GM19395 (cell line): ENCODE results near the gene SLC9C1.

ENCODE experiments used
- ATAC-seq: cut with Tn5 transposase; IDR thresholded peaks from one replicate; pipeline ENCODE4 v1.9.1; 2021; ENCODE audit warnings: mild to moderate bottlenecking, moderate library complexity; ENCODE audit not compliant: unreplicated experiment

Gene SLC9C1

DNA sequence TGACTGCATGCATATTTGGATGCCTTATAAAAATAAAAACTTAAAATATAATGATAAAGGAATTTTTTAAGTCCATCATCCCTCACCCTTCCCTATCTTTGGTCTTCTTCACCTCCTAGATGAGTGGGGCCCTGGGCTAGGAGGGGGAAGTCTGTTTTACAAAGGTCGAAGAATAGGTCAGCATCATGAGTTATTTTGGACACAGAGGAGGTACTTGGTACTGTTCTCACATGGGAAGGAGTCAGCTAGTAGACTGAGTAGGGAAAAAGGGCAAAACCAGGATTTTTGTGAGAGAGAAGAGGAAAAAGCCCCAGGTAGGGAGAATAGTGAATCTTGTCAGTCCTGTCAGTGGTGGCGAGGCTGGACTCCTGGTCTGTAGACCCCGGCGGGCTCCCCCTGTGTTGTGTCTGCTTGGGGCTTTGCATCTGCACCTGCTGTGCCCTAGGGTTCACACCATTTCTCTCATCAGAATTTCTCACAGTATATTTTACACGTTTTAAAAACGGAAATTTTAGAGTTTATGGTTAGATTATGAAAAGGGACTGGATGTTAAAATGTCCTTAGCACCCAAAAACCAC lies 178.1 kb downstream of the SLC9C1 start:
- no peak for ATAC-seq

DNA sequence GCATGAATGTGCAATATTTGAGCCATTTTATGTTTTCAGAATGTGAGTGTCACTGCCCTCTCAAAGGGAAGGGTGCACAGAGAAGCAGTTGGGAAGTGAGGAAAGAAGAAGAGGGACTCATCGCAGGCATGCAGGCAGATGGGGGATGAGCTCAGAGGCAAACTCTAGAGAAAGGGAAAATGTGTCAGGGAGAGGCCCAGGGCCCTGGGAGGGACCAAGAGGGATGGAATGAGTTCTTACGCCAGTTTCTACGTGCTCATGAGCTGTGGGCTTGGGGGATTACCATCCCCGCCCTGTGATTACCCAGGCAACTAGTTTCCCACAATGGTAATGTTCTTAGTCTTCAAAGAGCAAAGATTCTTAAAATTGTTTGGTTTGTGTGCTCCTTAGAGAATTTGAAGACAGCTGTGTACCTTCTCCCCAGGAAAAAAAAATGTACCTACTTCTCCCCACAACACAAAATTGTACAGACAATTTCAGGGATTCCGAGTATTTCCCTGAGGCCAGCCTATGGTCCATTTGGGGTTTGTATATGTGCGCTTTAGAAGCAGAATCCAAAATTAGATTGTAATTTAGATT lies 178.8 kb downstream of the SLC9C1 start:
- peak; percentile 35 for ATAC-seq

DNA sequence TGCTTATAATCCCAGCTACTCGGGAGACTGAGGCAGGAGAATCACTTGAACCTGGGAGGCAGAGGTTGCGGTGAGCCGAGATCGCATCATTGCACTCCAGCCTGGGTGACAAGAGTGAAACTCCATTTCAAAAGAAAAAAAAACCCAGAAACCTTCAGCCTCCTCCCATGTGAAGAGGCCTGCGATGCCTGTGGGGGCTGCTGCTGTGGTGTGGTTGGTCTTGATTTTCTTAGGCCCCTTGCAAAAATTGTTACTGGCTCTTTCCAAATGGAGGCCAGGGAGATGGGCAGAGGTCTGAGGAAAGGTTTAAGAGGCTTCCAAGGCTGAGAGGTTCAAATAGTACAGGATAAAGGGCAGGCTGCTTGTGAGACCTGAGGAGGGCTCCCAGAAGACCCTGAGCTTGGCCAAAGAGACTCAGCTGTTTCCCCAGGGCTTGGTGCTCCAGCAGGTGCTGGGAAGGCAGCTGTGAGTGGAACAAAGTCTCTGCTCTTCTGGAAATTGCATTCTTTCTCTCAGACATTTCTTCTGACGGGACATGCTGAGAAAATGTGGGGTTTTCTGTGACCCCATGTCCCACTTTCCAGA lies 179.3 kb downstream of the SLC9C1 start:
- ATAC-seq: peak; percentile 36

DNA sequence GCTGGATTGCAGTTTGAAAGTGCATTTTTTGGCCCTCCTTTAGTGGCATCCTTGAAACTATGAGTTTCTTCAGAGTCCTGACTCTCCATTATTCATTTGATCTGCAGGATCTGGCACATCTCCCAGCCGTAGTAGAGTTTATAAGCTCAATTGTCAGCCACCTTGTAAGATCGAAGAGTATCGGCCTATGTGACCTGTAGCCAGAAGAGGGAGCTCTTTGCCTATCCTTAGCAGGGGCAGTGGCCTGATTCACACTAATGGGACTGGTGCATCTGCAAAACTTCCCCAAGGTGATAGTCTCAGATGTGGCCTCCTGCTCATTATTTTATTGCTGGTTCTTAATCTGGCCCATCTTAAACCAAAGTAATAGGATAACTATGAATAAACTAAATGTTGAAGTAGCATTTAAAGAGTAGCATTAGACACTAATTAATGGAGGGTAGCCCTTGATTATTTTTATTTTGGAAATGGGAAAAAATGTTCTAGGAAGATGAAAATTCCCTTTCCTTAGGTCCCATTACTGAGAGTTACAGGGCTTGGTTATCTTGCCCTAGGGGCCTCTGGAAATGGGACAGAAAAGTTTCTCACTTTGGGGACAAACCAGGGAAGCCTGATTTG lies 182.1 kb downstream of the SLC9C1 start:
- ATAC-seq: peak; percentile 63

DNA sequence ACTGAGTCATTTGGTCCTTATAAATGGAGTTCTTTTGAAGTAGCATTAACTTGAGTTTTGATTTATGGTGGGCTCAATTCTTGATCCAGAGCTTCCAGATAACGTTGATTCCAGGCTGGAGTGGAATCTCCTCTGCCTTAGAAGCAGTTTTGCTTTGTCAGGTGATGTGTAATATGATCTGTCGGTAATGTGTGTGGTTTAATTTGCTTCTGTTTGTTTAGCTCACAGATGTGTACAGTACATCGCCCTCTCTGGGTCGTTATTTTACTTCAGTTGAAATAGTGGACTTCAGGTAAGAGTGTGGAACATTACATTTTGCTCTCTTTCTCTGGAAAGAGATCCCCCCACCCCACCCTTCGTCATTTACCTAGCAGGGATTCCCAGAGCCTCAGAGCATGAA lies 184.7 kb downstream of the SLC9C1 start:
- ATAC-seq: no peak

DNA sequence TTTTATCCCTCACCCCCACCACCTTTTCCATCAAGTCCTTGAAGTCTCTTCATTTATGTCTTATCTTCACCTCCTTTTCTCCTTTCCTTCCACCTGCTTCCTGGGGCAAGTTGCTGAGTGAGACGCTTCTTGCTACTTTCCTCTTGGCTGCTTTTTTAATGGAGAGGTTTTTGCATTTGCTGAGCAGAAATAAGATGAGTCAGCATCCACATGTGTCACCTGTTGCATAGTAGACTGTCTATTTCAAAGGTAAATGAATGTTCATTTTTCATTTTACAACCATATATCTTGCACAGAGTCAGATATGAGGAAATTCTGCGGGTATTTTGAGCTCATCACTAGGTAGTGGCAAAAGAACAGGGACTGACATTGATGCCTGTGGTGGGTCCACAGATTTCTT lies 189.2 kb downstream of the SLC9C1 start:
- no peak for ATAC-seq

DNA sequence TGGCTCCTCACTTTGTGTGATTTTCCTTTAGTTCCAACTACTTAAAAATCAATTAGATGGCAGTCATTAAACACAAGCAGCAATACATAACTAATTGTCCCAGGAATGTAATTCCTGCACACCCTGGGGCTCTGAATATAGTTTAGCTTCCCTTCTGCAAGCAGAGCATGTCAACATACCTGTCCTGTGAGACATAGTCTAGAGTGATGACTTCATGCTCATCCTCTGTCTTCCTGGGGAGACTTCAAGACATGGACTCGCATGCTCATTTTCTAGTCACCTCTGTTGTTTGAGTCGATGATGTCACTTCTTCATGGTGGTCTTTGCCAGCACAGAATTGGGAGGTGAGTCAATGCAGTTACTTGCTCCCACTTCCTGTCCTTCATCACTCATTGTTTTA lies 192.1 kb downstream of the SLC9C1 start:
- no peak for ATAC-seq

DNA sequence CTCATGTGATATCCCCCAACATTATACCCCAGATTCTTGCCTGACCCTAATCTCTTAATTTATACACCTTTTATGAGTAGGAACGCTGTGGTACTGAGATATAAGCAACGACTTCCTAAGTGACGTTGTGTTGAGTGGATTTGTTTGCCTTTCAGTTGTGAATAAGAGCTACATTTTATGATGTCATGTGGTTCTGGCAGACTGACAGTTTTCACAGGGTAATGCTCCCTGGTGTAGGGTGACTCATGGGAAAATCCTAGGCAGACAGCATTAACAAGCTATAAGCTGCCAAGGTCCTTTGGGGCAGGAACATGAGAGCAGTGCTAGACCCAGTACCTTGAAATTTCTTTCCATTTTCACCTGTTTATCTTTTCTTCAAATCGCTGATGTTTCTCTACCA lies 196.6 kb downstream of the SLC9C1 start:
- ATAC-seq: no peak

DNA sequence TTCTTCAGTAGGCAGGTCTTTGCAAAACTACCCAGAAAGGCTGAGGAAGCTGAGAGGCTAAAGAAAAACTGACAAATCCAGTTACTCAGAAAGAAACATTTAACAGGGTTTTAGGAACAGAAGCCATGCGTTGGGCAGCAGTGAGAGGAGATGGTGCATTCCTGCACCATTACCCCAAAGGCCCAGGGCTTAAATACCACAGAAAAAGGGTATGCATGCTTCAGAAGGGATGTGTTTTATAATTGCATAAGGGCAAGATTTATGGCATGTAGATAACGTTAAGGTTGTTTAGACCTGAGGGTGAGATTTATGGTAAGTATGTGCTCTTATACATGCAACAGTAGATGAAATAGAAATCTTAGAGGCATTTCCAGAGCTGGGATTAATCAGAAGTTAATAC lies 197.8 kb downstream of the SLC9C1 start:
- no peak for ATAC-seq

DNA sequence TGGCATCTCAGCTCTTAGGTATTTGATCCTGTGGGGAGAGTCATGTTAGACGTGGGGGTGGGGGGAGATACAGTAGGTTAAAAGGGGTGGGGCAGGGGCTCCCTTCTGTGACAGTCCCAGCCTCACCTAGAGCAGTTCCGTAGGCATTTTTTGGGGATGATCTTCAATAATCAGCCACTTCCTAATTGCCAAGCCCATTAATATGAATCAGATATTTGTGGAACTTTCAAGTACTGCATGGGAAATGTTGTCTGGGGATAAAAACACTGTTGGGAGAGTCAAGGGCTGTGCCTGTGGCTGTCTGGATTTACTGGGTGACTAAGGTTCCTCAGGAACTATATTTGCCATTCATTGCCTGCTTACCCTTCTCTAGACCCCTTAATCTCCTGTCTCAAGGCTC lies 198.3 kb downstream of the SLC9C1 start:
- ATAC-seq: no peak

DNA sequence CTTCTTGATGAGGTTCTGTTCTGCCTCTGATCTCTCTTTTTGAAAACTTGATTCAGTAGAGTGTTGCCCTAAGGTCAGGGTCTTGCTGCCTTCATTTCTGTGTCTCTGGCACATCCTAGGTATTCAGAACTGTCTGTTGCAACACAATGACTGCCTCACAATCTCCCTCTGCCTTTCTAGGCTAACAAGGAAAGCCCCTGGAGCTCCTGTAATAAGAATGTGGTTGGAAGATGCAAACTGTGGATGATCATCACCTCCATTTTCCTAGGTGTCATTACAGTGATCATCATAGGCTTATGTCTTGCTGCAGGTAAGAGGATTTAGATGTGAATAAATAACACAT lies 200.9 kb downstream of the SLC9C1 start:
- ATAC-seq: no peak

DNA sequence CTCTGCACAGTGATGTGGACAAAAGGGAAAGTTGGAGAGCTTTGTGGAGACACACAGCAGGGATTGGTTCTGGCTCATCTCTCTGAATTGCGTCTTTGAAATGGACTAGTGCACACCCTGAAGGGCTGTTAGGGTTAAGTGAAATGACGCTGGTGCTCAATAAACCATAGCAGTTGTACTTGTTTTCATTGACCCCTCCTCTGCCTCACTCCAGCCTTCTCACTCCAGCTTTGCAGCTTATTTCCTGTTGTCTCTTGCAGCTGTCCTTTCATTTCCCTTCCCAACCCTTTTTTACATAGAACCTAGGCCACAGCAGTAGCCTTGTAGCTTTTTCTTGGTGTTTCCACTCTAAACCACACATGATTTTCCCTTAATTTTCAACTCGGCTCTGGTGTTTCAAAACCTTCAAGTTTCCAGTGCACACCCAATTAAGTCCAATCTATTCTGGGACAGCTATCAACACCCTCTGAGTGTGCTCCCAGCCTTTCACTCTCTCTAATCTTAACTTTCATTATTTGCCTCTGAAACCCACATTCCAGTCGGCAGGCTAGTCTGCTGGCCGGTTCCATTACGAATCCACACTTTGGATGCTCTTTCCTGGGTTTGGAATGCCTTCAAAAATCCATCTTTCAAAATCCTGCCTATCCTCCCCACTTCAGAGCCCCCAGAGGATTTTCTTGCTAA lies 201.4 kb downstream of the SLC9C1 start:
- no peak for ATAC-seq

DNA sequence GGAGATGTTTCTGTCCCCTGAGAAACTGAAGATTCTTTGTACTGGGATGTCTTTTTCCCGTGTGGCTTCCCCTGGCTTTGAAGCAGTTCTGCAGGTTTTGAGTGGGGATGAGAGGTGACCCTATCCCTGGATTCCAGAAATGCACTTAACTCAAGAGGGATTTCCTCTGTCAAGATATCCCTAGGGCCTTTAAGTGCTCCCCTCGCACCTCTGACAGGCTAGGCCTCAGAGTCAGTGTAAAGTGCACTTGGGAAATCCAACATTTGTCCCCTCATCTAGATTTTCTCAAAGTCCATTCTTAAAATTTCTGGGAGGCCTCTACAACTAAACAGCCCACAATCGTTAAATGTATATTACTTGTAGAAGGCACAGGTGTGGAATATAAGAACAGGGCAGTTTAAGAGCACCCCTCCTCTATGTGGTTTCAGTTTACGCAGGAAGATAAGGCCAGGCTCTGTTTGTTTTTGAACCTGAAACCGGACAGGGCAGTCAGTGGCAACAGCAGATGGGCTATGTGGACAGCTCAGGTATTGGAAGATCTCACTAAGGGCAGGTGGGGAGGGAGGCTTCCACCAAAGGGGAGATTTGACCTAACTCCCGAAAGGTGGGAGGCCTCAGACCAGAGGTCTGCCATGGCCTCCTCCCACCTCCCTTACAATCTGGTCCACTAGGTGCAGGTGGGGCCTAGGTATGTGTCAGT lies 203.0 kb downstream of the SLC9C1 start:
- no peak for ATAC-seq
